NCI-H345 treated with DMSO at 0.1 percent for 48 hours (cell line): ENCODE measurements around the gene ACVR2B.

ENCODE experiments used
- DNase-seq: peaks from one replicate; lab custom pipeline; 2025; ENCODE audit not compliant: unreplicated experiment; lab: John Stamatoyannopoulos, UW

ACVR2B gene

GRCh38 chr3:38457111-38458003, 3.7 kb downstream of the ACVR2B start:
- DNase-seq: no peak

- no peak for DNase-seq
These were observed 5.3 kb downstream of the ACVR2B start for GRCh38 chr3:38458796-38459498.

DNA sequence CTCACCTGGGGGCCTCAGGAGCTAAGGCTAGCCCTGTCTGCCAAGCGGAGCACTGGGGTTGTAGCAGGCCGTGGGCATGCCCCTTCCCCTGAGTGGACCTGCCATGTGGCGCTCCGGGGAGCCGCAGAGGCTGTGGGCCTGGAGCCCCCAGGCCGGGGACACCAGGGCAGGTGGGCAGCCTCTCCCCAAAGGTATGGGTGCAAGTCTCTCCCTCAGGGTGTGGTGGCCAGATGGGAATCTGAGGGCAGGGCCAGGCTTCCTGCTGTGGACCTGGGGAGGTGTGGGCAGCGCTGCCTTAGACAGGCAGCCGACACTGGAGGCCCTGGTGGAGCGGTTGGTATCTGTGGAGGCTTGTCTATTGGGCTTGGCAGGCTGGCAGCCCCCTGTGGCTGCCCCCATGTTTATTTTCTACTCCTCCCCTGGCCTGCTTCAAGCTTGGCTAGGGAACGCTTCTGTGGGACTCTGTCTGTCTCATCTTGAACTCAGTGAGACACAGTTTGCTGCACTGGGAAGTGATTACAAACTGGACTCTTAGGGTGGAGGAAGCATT, 5.9 kb downstream of the ACVR2B start:
- DNase-seq: no peak

DNA sequence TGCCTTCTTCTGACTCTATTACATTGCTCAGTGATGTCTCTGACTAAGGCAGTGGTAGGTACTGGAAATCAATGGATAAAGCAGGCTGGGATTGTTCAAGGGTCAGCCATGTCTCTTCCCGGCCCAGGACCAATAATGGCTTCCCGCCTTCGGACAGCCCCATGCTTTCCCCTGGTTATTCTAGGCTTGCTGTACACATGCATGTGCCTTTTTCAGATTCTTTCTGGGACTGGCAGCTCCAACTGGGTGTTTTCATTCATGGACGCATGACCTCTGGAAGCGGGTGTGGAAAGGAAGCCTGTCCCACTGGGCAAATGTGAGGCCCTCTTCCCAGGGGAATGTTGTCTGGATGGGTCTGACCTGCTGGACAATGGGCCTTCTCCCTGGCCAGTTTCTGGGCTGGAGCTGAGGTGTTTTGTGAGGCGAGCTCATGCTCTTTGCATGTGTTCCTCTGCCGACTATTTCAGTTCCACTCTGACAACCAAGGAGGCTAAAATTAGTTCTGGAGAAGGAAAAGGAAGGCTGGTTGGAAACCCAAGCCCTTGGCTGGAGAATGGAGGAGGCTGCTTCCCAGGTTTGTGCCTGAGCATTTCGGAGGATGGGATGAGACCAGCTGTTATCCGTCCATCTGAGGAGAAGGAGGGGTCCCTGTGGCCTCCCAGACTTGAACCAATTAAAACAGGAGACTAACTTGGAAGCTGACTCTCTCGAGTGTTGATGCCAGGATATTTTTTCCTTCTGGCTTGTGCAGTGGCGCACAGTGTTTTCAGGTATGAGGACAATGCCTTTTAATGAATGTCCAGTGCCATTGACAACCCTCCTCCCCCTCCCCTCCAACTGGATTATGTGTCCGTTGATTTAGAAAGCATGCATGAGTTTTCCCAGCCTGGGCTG, 6.9 kb downstream of the ACVR2B start:
- no peak for DNase-seq

DNA sequence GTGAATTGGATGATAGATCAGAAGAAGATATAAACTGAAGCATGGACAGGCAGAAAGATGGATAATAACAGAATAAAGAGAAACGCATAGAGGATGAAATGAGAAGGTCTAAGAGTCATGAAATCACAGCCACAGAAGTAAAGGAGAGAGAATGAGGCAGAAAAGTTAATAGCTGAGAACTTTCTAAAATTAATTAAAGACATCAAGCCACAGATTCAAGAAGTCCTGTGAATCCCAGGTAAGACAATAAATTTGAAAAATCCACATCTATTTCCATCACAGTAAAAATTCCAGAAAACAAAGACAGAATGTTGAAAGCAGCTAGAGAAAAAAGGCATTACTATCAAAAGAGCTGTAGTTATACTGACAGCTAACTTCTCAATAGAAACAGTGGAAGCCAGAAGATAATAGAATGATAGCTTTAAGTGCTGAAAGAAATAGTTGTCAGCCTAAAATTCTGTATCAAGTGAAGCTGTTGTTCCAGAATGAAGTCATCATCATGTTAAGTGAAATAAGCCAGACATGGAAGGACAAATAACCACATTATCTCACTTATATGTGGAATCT, 12.0 kb downstream of the ACVR2B start:
- DNase-seq: no peak

- no peak for DNase-seq
These were observed 15.1 kb downstream of the ACVR2B start for GRCh38 chr3:38468765-38469164.

DNA sequence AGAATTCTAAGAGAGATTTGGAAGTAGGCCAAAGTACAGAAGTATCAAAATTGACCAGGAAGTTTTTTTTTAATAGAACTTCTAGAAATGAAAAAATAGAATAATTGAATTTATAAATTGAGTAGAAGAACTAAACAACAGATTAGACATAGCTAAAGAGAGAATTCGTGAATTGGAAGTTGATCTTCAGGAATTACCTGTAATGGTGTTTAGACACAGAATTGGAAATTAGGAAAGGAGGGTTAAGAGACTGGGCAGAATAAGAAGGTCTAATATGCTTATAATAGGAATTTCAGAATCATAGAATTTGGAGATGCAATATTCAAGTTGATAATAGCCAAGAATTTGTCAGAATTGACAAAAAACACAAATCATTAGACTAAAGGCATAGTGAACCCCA, 16.2 kb downstream of the ACVR2B start:
- DNase-seq: no peak

GRCh38 chr3:38471260-38471857, 17.7 kb downstream of the ACVR2B start:
- DNase-seq: no peak

GRCh38 chr3:38472342-38472741, 18.7 kb downstream of the ACVR2B start:
- no peak for DNase-seq

GRCh38 chr3:38473229-38473628, 19.5 kb downstream of the ACVR2B start:
- peak; percentile 46 for DNase-seq

DNA sequence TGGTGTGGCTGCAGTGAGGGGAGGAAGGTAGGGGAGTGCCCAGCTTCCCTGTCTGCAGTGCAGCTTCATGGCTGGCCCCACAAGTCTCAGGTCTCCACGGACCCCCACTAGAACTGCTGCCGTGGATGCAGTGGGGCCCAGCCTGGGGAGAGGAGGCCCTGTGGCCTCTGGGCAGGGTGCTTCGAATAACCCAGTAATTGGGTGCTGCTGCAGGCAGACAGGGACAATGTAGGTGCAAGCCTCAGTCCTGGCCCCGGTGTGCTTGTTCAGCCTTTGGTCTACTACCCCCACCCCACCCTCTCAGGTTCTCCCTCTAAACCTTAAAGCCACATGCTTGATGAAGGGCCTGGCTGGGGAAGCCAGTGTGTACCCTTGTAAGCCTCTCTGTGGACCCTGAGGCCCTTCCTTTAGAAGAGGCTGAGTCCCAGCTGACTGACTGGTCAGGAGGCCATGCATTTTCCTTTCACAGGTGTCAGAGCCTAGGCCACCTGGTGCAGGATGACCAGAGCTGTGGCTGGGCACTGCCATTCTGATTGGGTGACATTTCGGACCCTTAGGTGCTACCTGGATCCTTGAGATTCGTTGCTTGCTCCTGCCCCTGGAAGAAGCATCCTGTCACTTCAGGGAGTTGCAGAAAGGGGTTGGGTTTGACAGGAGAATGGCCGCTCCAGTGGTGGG, 21.4 kb downstream of the ACVR2B start:
- DNase-seq: no peak

- DNase-seq: no peak
These were observed 22.0 kb downstream of the ACVR2B start for GRCh38 chr3:38475716-38476115.

DNA sequence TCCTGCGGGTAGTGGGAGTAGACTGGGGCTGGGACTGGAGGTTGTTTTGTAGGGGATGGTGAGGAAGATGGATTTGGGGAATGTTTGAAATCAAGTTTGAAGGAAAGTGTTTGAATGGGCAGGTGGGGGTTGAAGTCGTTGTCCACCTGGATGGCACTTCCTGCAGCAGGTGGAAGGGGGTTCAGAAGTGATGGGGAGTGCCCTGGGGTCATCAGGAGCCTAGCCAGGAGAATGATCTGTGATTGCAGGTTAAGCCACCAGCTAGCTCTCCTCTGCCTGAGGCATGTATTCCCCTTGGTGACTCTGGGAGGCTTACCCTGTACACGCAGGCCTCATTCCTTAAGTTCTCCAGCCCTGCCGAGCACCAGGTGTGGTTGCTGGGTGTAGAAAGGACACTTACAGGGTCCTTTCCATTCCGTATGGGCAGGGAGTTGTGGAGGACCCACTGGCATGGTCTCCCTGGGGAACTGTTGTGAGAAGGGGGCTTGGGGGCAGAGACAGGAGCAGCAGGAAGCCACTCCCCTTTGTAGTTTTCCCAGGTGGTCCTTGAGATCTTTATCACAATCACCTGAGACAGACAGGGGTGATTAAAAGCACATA, 22.6 kb downstream of the ACVR2B start:
- no peak for DNase-seq

- no peak for DNase-seq
These were observed 23.5 kb downstream of the ACVR2B start for GRCh38 chr3:38477057-38477820.

GRCh38 chr3:38477839-38478450, 24.3 kb downstream of the ACVR2B start:
- no peak for DNase-seq

DNA sequence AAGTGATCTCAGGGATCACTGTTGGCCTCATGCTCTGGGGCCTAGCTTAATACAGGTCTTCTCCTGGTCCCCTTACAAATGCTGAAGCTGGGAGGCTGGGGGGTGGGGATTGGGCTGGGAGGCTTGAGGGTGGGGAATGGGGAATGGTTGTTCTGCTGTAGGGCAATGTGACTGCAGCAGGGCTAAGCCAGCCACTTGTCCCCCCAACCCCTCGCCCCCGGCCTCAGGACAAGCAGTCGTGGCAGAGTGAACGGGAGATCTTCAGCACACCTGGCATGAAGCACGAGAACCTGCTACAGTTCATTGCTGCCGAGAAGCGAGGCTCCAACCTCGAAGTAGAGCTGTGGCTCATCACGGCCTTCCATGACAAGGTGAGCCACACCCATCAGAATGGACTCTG, 25.2 kb downstream of the ACVR2B start:
- no peak for DNase-seq

DNA sequence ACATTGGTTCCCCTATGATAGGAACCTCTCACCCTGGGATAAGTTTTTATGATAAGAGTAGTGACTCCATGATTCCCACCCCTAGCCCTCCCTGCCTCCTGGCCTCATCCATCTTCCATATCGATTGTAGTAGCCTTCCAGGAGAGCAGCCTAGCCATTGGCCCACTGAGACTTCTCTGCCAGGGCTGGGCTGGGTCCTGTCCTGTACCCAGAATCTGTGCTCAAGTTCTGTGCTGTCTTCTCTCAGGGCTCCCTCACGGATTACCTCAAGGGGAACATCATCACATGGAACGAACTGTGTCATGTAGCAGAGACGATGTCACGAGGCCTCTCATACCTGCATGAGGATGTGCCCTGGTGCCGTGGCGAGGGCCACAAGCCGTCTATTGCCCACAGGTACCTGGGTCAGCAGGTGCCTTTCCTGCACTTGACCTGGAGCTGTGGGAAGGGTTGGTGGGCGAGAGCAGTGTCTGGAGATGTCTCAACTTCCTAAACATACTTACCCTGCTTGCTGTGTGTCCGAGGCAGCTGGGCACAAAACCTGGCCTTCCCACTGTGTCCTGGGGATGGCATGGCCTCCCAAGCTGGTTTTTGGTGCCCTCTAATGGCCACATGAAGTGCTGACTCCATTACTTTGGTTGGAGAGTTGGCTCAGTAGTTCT, 25.9 kb downstream of the ACVR2B start:
- DNase-seq: no peak

DNA sequence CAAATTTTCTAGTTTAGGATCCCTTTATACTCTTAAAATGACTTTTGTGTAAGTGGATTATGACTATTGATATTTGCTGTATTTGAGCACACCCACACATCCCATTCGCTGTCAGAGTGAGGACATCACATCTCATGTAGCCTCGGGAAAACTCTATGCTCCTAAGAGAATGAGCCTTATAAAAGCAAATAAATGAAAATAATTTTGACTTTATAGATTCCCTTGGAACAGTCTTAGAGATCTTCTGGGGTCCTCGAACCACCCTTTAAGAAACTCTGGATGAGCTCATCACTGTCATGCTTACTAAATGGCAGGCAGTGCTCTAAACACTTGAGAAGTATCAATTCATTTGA, 26.4 kb downstream of the ACVR2B start:
- DNase-seq: no peak
